SK-N-MC (cell line): ENCODE data around the gene CPNE8.

ENCODE experiments used
- EZH2 ChIP-seq: fragments of 200-600 bp; sonication (generic); IDR thresholded peaks from one replicate; pipeline ENCODE4 v1.6.1; 2017; ENCODE audit warnings: antibody characterized with exemption
- POLR2AphosphoS5 ChIP-seq: IDR thresholded peaks from 2 replicates; pipeline ENCODE4 v1.6.1; 2012; ENCODE audit warnings: mild to moderate bottlenecking, low read depth, low read length, borderline replicate concordance

GRCh38 chr12:38921025-38921677, 15.8 kb upstream of the CPNE8 start:
- TF ChIP-seq EZH2 (no peak), POLR2AphosphoS5 (no peak)
